GM12891 (cell line): Measurements from ENCODE around the gene BMP8B.

Experiments
- POLR2A ChIP-seq: IDR thresholded peaks from 2 replicates; pipeline ENCODE4 v1.6.1; 2011; ENCODE audit warnings: low read depth, low read length, control low read depth
- POLR2AphosphoS5 ChIP-seq: IDR thresholded peaks from 2 replicates; pipeline ENCODE4 v1.6.1; 2011; ENCODE audit warnings: low read depth, low read length, control low read depth
- POU2F2 ChIP-seq: IDR thresholded peaks from 2 replicates; pipeline ENCODE4 v1.6.1; 2011; ENCODE audit warnings: low read depth, mild to moderate bottlenecking, control low read depth, low read length, moderate library complexity
- SPI1 ChIP-seq: IDR thresholded peaks from 2 replicates; pipeline ENCODE4 v1.6.1; 2011; ENCODE audit warnings: low read depth, low read length, control low read depth
- TAF1 ChIP-seq: IDR thresholded peaks from 2 replicates; pipeline ENCODE4 v1.6.1; 2011; ENCODE audit warnings: low read depth, low read length, control low read depth

DNA sequence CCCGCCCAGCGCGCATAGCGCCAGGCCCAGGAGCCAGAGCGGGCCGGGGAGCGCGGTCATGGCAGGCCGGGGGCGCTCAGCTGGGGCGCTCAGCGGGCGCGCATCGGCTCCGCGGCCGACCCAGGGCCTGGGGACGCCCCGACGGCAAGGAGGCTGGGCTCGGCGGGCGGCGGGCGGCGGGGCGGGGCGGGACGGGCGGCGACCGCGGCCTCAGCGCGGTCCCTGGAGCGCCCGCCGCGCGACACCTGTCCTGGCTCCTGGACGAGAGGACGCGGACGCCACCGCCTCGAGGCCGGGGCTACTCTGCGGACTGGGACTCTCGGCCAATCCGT, 273 bp downstream of the BMP8B start:
- TF ChIP-seq POLR2A: no peak
- no peak for TF ChIP-seq POLR2AphosphoS5
- no peak for TF ChIP-seq SPI1
- no peak for TF ChIP-seq TAF1
- no peak for TF ChIP-seq POU2F2
